Gastrocnemius medialis (tissue), 4 donors: ENCODE results near the gene PRPS1.

ENCODE experiments used
- POLR2A ChIP-seq, 2 donors: fragments of 450-650 bp; IDR thresholded peaks; one replicate each; pipeline ENCODE4 v1.6.1; 2017; ENCODE audit warnings: antibody characterized with exemption in 2 of 2, mild to moderate bottlenecking in 2 of 2, moderate library complexity in 2 of 2
- TF ChIP-seq, protein P1 (sequence below), 5 experiments: fragments of 450-650 bp in 3 of 5; fragments of 200-600 bp in 2 of 5; sonication (generic) in 2 of 5; IDR thresholded peaks in 4 of 5; conservative IDR thresholded peaks in 1 of 5; 1 replicate in 4 of 5; 2 replicates in 1 of 5; pipeline ENCODE4 v1.5.1; 2016 to 2019; ENCODE audit warnings: antibody characterized with exemption in 5 of 5, mild to moderate bottlenecking in 3 of 5, moderate library complexity in 3 of 5

DNA sequence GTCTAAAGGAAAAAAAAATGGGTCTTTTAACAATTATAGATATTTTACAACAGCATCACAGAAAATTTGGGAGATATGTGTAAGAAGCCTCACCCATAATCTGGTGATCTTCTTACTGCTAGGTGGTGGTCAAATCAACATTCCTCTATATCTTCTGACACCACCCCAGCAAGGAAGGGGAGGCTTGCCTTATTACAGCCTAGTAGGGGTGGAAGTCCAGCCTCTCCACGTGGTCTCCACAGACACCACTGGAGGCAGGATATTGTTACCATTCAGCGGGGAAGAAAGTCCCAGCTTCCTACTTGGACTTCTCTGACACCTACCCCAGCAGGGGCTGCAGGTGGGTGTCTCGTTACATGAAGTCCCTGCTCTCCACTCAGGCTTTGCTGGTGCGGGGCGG is 28.7 kb downstream of the PRPS1 start:
- TF ChIP-seq, protein P1, sequence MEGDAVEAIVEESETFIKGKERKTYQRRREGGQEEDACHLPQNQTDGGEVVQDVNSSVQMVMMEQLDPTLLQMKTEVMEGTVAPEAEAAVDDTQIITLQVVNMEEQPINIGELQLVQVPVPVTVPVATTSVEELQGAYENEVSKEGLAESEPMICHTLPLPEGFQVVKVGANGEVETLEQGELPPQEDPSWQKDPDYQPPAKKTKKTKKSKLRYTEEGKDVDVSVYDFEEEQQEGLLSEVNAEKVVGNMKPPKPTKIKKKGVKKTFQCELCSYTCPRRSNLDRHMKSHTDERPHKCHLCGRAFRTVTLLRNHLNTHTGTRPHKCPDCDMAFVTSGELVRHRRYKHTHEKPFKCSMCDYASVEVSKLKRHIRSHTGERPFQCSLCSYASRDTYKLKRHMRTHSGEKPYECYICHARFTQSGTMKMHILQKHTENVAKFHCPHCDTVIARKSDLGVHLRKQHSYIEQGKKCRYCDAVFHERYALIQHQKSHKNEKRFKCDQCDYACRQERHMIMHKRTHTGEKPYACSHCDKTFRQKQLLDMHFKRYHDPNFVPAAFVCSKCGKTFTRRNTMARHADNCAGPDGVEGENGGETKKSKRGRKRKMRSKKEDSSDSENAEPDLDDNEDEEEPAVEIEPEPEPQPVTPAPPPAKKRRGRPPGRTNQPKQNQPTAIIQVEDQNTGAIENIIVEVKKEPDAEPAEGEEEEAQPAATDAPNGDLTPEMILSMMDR (IDR thresholded peaks at IDR 0.05 in 4 of 5, conservative IDR thresholded peaks at IDR 0.05 in 1 of 5), result no peak
- TF ChIP-seq POLR2A (IDR thresholded peaks at IDR 0.05), result no peak
